MV-4-11 (cell line): ENCODE data around the gene HRH3.

Experiments used
- DNase-seq: peaks from one replicate; lab custom pipeline; 2025; lab: John Stamatoyannopoulos, UW

The HRH3 gene

GRCh38 chr20:62215020-62215990 is 4.8 kb downstream of the HRH3 start:
- DNase-seq: no peak

DNA sequence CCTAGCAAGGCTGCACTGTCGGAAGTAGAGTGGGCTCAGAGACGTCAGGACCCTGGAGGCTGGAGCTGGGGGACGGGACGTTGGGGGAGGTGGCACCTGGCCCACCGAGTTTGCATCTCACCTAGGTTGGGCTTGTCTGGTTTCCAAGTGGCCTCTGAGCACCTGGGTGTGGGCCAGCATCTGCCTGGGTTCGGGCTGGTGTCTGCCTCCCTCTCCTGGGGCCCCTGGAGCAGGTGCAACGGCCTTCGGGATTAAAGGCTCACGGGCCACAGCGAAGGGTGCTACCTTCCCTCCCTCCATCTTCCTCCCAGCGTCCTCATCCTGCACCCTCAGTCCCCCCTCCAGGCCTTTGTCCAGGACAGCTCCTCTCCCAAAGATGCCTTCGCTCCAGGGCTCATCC is 6.0 kb downstream of the HRH3 start:
- no peak for DNase-seq

- DNase-seq: no peak
These were observed 7.8 kb downstream of the HRH3 start for GRCh38 chr20:62212299-62212698.

DNA sequence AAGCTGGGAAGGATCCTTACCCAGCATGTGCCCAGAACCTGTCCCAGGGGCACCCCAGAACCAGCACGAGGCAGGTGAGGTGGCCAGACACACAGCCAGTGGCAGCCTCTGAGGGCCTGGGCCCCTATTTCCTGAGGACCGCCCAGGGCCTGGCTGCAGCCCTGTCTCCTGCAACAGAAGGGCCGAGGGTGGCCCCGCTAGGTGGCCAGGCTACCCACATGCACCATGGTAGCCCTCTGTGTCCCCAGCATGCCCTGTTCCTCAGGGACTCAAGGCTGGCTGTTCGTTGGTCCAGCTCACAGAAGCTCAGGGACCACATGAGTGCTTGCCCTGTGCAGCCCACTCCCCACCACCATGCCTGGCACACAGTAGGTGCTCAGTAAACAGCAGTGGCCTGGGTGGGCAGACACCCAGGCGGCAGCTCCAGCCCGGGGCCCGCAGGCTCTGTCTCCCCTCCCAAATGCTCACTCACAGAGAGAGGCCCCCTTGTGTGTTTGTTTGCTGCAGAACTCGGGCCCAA is 8.2 kb downstream of the HRH3 start:
- DNase-seq: no peak

GRCh38 chr20:62211216-62211615 is 8.9 kb downstream of the HRH3 start:
- DNase-seq: no peak

GRCh38 chr20:62210496-62210855 is 9.6 kb downstream of the HRH3 start:
- DNase-seq: no peak

GRCh38 chr20:62209850-62210495 is 10.1 kb downstream of the HRH3 start:
- DNase-seq: no peak

- no peak for DNase-seq
These were observed 11.0 kb downstream of the HRH3 start for GRCh38 chr20:62208795-62209755.

GRCh38 chr20:62208061-62208794 is 11.8 kb downstream of the HRH3 start:
- no peak for DNase-seq

- DNase-seq: no peak
These were observed 13.7 kb downstream of the HRH3 start for GRCh38 chr20:62206388-62206775.

GRCh38 chr20:62205618-62206387 is 14.3 kb downstream of the HRH3 start:
- DNase-seq: no peak

DNA sequence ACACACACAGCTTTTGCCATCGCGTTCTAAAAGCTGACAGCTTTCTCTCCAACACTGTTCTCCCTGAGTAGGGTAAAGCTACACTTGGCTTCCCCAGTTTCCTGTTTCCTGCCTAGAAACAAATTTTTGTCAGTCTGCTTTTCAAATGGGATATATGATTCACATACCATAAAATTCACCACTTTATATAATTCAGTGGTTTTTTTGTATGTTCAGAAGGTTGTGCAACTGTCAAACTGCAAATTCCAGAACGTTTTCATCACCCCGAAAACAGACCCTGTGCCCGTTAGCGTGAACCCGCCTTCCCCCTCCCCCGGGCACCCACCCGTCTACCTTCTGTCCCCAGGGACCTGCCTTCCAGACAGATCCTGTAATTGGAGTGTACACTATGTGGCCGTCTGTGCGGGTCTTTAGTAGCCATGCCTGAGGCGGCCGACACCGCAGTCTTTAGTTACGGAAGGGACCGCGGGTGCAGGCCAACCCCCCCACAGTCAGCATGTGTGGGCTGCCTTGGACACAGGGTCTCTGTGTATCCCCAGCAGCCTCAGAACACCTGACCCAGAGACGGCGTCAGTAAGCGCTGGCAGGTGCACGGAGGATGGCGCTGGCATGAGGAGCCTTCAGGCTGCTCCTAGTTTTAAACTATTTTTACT is 16.6 kb downstream of the HRH3 start:
- DNase-seq: peak; percentile 8

- no peak for DNase-seq
These were observed 17.3 kb downstream of the HRH3 start for GRCh38 chr20:62202676-62203377.

- no peak for DNase-seq
These were observed 18.0 kb downstream of the HRH3 start for GRCh38 chr20:62202083-62202395.

- no peak for DNase-seq
These were observed 18.6 kb downstream of the HRH3 start for GRCh38 chr20:62201173-62202082.

GRCh38 chr20:62200491-62201172 is 19.4 kb downstream of the HRH3 start:
- DNase-seq: no peak

DNA sequence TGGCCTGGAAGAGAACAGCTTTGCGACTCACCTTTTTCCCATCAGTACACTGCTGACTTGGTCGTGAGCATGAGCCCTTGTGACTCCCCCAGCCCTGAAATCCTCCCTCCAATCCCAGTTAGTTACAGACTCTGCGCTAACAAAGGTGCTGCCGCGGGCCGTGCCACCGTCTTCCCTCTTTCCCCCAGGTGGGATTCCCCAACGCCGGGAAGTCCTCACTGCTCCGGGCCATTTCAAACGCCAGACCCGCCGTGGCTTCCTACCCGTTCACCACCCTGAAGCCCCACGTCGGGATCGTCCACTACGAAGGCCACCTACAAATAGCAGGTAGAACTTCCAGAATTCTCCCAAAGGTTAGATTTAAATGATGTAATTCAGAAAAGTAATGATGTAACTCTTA is 21.1 kb downstream of the HRH3 start:
- DNase-seq: no peak

GRCh38 chr20:62198496-62198895 is 21.6 kb downstream of the HRH3 start:
- DNase-seq: no peak
